Right ventricle myocardium superior (tissue), 1 donor: ENCODE measurements around the gene GNLY. TPM values are rescaled to one million over a fixed set of nuclear protein-coding genes. Genes with fewer than 3 reads are reported as not detected.
A peak's percentile ranks its signal among the peaks of the same experiment; 100 is the strongest.

Experiments
- ATAC-seq: fragments of 200-7000 bp; cut with Tn5 transposase; one replicate; pipeline ENCODE4 v1.9.1; 2020; ENCODE audit warnings: mild to moderate bottlenecking; ENCODE audit not compliant: poor library complexity
- DNase-seq: peaks from one replicate; pipeline ENCODE4 v3.0.0-alpha.2; 2020
- intact Hi-C: fragments of 100-400 bp; cut with DNase I; formaldehyde crosslinking; loops from one replicate; pipeline ENCODE4 v1.11.2; 2022
- total RNA-seq: library from RNA; stranded (reverse); fragmentation: NEBNext Ultra II Directional; extraction: Animal tissue kit (Norgen Biotek cat#: 25700); gene quantifications from one replicate; pipeline ENCODE4 v1.2.1, GENCODE V29; 2021
- donor health status: DM: no; HTN: yes; CAD: no; lungs with severe emphysema.

Gene GNLY
- total RNA-seq, 1 donor from 2014 or later: 1.7 TPM

- no peak for ATAC-seq
- intact Hi-C loops: no loop called here
- no peak for DNase-seq
Observed at GRCh38 chr2:85732467-85733120, 38.4 kb downstream of the GNLY start.

- no peak for DNase-seq
- no peak for ATAC-seq
- intact Hi-C loops: no loop called here
Observed at GRCh38 chr2:85733121-85733960, 39.2 kb downstream of the GNLY start.

- ATAC-seq (peak; percentile 55), DNase-seq (no peak)
- intact Hi-C loops: no loop called here
Observed at GRCh38 chr2:85734015-85734414, 39.9 kb downstream of the GNLY start.

GRCh38 chr2:85734942-85735608, 40.9 kb downstream of the GNLY start:
- intact Hi-C loops: no loop called here
- no peak for ATAC-seq
- DNase-seq: no peak

GRCh38 chr2:85735691-85736090, 41.5 kb downstream of the GNLY start:
- DNase-seq (no peak), ATAC-seq (no peak)
- intact Hi-C loops: no loop called here

- ATAC-seq (no peak), DNase-seq (no peak)
- intact Hi-C loops: no loop called here
Observed at GRCh38 chr2:85736456-85737355, 42.5 kb downstream of the GNLY start.

- intact Hi-C loops: no loop called here
- ATAC-seq (peak; percentile 51), DNase-seq (peak; percentile 75)
Observed at GRCh38 chr2:85737481-85737880, 43.3 kb downstream of the GNLY start.

GRCh38 chr2:85737961-85738360, 43.8 kb downstream of the GNLY start:
- intact Hi-C loops: no loop called here
- DNase-seq (no peak), ATAC-seq (no peak)

GRCh38 chr2:85740193-85740592, 46.0 kb downstream of the GNLY start:
- intact Hi-C loops: no loop called here
- DNase-seq: no peak
- no peak for ATAC-seq

GRCh38 chr2:85741211-85741832, 47.2 kb downstream of the GNLY start:
- DNase-seq: peak; percentile 75
- intact Hi-C loops: no loop called here

GRCh38 chr2:85741833-85742455, 47.8 kb downstream of the GNLY start:
- DNase-seq (peak; percentile 74), ATAC-seq (peak; percentile 53)
- intact Hi-C loops: no loop called here

More at GRCh38 chr2:85741211-85741832, 47.2 kb downstream of the GNLY start:
- peak; percentile 51 for ATAC-seq

GRCh38 chr2:85743304-85743978, 49.3 kb downstream of the GNLY start:
- ATAC-seq: no peak
- intact Hi-C loops: no loop called here
- no peak for DNase-seq

- no peak for ATAC-seq
- no peak for DNase-seq
- intact Hi-C loops: no loop called here
Observed at GRCh38 chr2:85744055-85744454, 49.9 kb downstream of the GNLY start.

GRCh38 chr2:85744741-85745601, 50.8 kb downstream of the GNLY start:
- ATAC-seq (peak; percentile 4), DNase-seq (peak; percentile 76)
- intact Hi-C loops: no loop called here

GRCh38 chr2:85745619-85746018, 51.5 kb downstream of the GNLY start:
- intact Hi-C loops: no loop called here
- DNase-seq (no peak), ATAC-seq (no peak)

GRCh38 chr2:85746321-85747004, 52.3 kb downstream of the GNLY start:
- no peak for DNase-seq
- no peak for ATAC-seq
- intact Hi-C loops: no loop called here
